ENCODE measurements around the gene REC8. TPM values are rescaled to one million over a fixed set of nuclear protein-coding genes. Genes with fewer than 3 reads are reported as not detected.
A peak's percentile ranks its signal among the peaks of the same experiment; 100 is the strongest.

REC8 gene
- 0.87 and 1.0 TPM in 2 replicates for total RNA-seq (2012; rRNA removed)

- H3K9ac ChIP-seq (ENCODE audit: low read depth, low read length), result no peak within 1 kb of the TSS
- no peak within 1 kb of the TSS for H3K4me3 ChIP-seq (ENCODE audit: low read length)
- H3K9me3 ChIP-seq (replicated peaks; ENCODE audit: low read length), result no peaks in the 10 kb centered on the region
- H3K36me3 ChIP-seq (ENCODE audit: insufficient read depth, low read length), result peaks cover 17% of the 10 kb centered on the region
- peak within 1 kb of the TSS; percentile 35 for H3K4me2 ChIP-seq (ENCODE audit: low read length)
- H3K27me3 ChIP-seq (ENCODE audit: control insufficient read depth, insufficient read depth, low read length), result no peaks in the 10 kb centered on the region
- H3K4me1 ChIP-seq (ENCODE audit: control insufficient read depth, insufficient read depth, low read length), result no peaks in the 10 kb centered on the region
Observed at GRCh38 chr14:24171422-24172260, at the start of gene REC8. Gene REC8, plus strand, starts transcription at chr14:24172080. Its CDS starts 473 bp downstream, at chr14:24172553.

GRCh38 chr14:24122416-24122815 is 49.5 kb upstream of the REC8 start:
- Histone ChIP-seq H3K27me3 (ENCODE audit: control insufficient read depth, insufficient read depth, low read length) (no peaks in the 10 kb centered on the region), H3K4me3 (ENCODE audit: low read length) (no peak overlapping the region), H3K9me3 (replicated peaks; ENCODE audit: low read length) (no peaks in the 10 kb centered on the region), H3K9ac (ENCODE audit: low read depth, low read length) (no peak overlapping the region), H3K4me2 (ENCODE audit: low read length) (no peak overlapping the region), H3K4me1 (ENCODE audit: control insufficient read depth, insufficient read depth, low read length) (no peaks in the 10 kb centered on the region), H3K36me3 (ENCODE audit: insufficient read depth, low read length) (peaks cover 31% of the 10 kb centered on the region)

DNA sequence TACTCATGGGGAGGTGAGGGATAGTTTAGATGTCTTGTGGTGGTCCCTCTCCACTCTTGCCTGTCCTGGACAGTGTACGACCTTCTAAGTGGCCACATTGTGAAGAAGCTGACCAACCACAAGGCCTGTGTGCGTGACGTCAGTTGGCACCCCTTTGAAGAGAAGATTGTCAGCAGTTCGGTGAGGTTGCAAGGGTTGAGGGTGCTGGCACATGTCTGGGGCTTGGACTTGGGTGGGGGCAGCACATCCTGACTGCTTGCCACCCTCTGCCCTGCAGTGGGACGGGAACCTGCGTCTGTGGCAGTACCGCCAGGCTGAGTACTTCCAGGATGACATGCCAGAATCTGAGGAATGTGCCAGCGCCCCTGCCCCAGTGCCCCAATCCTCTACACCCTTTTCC is 49.0 kb upstream of the REC8 start:
- Histone ChIP-seq H3K4me3 (ENCODE audit: low read length) (no peak overlapping the region), H3K9me3 (replicated peaks; ENCODE audit: low read length) (no peaks in the 10 kb centered on the region), H3K36me3 (ENCODE audit: insufficient read depth, low read length) (peaks cover 31% of the 10 kb centered on the region)

GRCh38 chr14:24123424-24124417 is 48.2 kb upstream of the REC8 start:
- Histone ChIP-seq H3K27me3 (ENCODE audit: control insufficient read depth, insufficient read depth, low read length) (no peaks in the 10 kb centered on the region), H3K36me3 (ENCODE audit: insufficient read depth, low read length) (peaks cover 28% of the 10 kb centered on the region), H3K9me3 (replicated peaks; ENCODE audit: low read length) (no peaks in the 10 kb centered on the region), H3K4me3 (ENCODE audit: low read length) (no peak overlapping the region), H3K9ac (ENCODE audit: low read depth, low read length) (no peak overlapping the region), H3K4me1 (ENCODE audit: control insufficient read depth, insufficient read depth, low read length) (no peaks in the 10 kb centered on the region), H3K4me2 (ENCODE audit: low read length) (no peak overlapping the region)

More for the DNA sequence above, 49.0 kb upstream of the REC8 start:
- no peaks in the 10 kb centered on the region for H3K4me1 ChIP-seq (ENCODE audit: control insufficient read depth, insufficient read depth, low read length)
- no peaks in the 10 kb centered on the region for H3K27me3 ChIP-seq (ENCODE audit: control insufficient read depth, insufficient read depth, low read length)
- H3K4me2 ChIP-seq (ENCODE audit: low read length), result no peak overlapping the region
- H3K9ac ChIP-seq (ENCODE audit: low read depth, low read length), result no peak overlapping the region

GRCh38 chr14:24126939-24127338 is 44.9 kb upstream of the REC8 start:
- Histone ChIP-seq H3K27me3 (ENCODE audit: control insufficient read depth, insufficient read depth, low read length) (no peaks in the 10 kb centered on the region), H3K9ac (ENCODE audit: low read depth, low read length) (no peak overlapping the region), H3K9me3 (replicated peaks; ENCODE audit: low read length) (no peaks in the 10 kb centered on the region), H3K4me3 (ENCODE audit: low read length) (no peak overlapping the region), H3K4me2 (ENCODE audit: low read length) (no peak overlapping the region), H3K36me3 (ENCODE audit: insufficient read depth, low read length) (no peaks in the 10 kb centered on the region), H3K4me1 (ENCODE audit: control insufficient read depth, insufficient read depth, low read length) (peaks cover 14% of the 10 kb centered on the region)

DNA sequence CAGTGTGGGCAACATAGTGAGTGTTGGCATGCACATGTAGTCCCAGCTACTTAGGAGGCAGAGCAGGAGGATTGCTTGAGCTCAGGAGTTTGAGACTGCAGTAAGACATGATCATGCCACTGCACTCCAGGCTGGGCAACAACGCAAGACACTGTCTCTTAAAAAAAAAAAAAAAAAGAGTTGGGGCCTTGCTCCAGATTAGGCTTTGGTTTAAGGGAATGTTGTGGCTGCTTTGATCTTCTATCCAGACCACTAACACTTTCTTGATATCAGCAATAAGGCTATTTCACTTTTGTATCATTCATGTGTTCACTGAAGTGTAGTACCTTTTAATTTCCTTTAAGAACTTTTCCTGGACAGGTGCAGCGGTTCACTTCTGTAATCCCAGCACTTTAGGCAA is 44.2 kb upstream of the REC8 start:
- Histone ChIP-seq H3K4me2 (ENCODE audit: low read length) (no peak overlapping the region), H3K9ac (ENCODE audit: low read depth, low read length) (no peak overlapping the region), H3K36me3 (ENCODE audit: insufficient read depth, low read length) (no peaks in the 10 kb centered on the region), H3K4me1 (ENCODE audit: control insufficient read depth, insufficient read depth, low read length) (peaks cover 21% of the 10 kb centered on the region), H3K9me3 (replicated peaks; ENCODE audit: low read length) (no peaks in the 10 kb centered on the region), H3K27me3 (ENCODE audit: control insufficient read depth, insufficient read depth, low read length) (no peaks in the 10 kb centered on the region), H3K4me3 (ENCODE audit: low read length) (no peak overlapping the region)

GRCh38 chr14:24129410-24129998 is 42.4 kb upstream of the REC8 start:
- Histone ChIP-seq H3K4me3 (ENCODE audit: low read length) (no peak overlapping the region), H3K27me3 (ENCODE audit: control insufficient read depth, insufficient read depth, low read length) (no peaks in the 10 kb centered on the region), H3K36me3 (ENCODE audit: insufficient read depth, low read length) (no peaks in the 10 kb centered on the region), H3K4me1 (ENCODE audit: control insufficient read depth, insufficient read depth, low read length) (peaks cover 21% of the 10 kb centered on the region), H3K9ac (ENCODE audit: low read depth, low read length) (no peak overlapping the region), H3K9me3 (replicated peaks; ENCODE audit: low read length) (no peaks in the 10 kb centered on the region), H3K4me2 (ENCODE audit: low read length) (no peak overlapping the region)

- Histone ChIP-seq H3K9me3 (replicated peaks; ENCODE audit: low read length) (no peaks in the 10 kb centered on the region), H3K27me3 (ENCODE audit: control insufficient read depth, insufficient read depth, low read length) (no peaks in the 10 kb centered on the region), H3K36me3 (ENCODE audit: insufficient read depth, low read length) (no peaks in the 10 kb centered on the region), H3K9ac (ENCODE audit: low read depth, low read length) (no peak within 1 kb of the TSS), H3K4me3 (ENCODE audit: low read length) (no peak within 1 kb of the TSS), H3K4me2 (ENCODE audit: low read length) (peak within 1 kb of the TSS; percentile 20), H3K4me1 (ENCODE audit: control insufficient read depth, insufficient read depth, low read length) (peaks cover 22% of the 10 kb centered on the region)
Observed at GRCh38 chr14:24130380-24130716, 41.5 kb upstream of the REC8 start, which contains the start of gene FITM1. Gene FITM1, plus strand, starts transcription at chr14:24130659. Its CDS starts 905 bp downstream, at chr14:24131564.

- Histone ChIP-seq H3K9ac (ENCODE audit: low read depth, low read length) (no peak overlapping the region), H3K4me1 (ENCODE audit: control insufficient read depth, insufficient read depth, low read length) (peaks cover 25% of the 10 kb centered on the region), H3K36me3 (ENCODE audit: insufficient read depth, low read length) (no peaks in the 10 kb centered on the region), H3K9me3 (replicated peaks; ENCODE audit: low read length) (no peaks in the 10 kb centered on the region), H3K27me3 (ENCODE audit: control insufficient read depth, insufficient read depth, low read length) (no peaks in the 10 kb centered on the region), H3K4me2 (ENCODE audit: low read length) (no peak overlapping the region), H3K4me3 (ENCODE audit: low read length) (no peak overlapping the region)
Observed at GRCh38 chr14:24130717-24131548, 40.9 kb upstream of the REC8 start.

DNA sequence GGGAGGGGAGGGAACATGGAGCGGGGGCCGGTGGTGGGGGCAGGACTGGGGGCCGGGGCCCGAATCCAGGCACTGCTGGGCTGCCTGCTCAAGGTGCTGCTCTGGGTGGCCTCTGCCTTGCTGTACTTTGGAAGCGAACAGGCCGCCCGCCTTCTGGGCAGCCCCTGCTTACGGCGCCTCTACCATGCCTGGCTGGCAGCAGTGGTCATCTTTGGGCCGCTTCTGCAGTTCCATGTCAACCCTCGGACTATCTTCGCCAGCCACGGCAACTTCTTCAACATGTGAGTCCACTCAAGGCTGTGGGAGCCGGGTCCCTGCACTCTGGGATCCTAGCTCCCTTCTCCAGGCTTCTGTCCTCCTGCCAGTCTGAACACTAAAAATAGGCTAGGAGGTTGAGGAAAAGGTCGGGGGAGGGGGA is 40.3 kb upstream of the REC8 start:
- Histone ChIP-seq H3K9me3 (replicated peaks; ENCODE audit: low read length) (no peaks in the 10 kb centered on the region), H3K9ac (ENCODE audit: low read depth, low read length) (no peak overlapping the region), H3K36me3 (ENCODE audit: insufficient read depth, low read length) (no peaks in the 10 kb centered on the region), H3K27me3 (ENCODE audit: control insufficient read depth, insufficient read depth, low read length) (no peaks in the 10 kb centered on the region), H3K4me2 (ENCODE audit: low read length) (peak overlapping the region; percentile 20), H3K4me3 (ENCODE audit: low read length) (no peak overlapping the region), H3K4me1 (ENCODE audit: control insufficient read depth, insufficient read depth, low read length) (peaks cover 27% of the 10 kb centered on the region)
